ENCODE results near the gene ABHD17A.

The ABHD17A gene

DNA sequence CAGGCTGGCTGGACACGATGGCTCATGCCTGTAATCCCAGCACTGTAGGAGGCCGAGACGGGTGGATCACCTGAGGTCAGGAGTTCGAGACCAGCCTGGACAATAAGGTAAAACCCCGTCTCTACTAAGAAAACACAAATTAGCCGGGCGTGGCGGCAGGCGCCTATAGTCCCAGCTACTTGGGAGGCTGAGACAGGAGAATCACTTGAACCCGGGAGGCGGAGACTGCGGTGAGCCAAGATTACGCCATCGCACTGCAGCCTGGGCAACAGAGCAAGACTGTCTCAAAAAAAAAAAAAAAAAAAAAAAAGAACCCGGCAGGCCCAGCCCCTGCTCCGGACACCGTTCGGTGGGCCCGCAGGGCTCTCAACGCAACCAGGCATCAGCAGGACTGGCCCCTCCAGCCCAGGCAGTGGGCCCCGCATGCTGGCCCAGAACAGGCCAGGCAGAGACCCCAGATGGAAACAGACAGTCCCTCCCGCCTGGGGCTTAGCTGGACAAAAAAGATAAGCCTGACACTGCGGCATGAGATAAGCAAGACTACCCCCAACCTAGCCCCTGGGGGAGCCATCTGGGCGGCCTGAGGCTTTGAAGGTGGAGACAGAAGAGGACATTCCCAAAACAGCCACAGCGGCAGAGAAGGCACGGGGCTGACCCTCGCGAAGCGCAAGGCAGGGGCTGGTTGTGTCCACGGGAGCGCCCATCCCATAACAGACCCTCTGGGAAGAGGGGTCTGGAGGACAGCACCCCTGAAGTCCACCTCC is 48.7 kb downstream of the ABHD17A start:
- no peak for DNase-seq

DNA sequence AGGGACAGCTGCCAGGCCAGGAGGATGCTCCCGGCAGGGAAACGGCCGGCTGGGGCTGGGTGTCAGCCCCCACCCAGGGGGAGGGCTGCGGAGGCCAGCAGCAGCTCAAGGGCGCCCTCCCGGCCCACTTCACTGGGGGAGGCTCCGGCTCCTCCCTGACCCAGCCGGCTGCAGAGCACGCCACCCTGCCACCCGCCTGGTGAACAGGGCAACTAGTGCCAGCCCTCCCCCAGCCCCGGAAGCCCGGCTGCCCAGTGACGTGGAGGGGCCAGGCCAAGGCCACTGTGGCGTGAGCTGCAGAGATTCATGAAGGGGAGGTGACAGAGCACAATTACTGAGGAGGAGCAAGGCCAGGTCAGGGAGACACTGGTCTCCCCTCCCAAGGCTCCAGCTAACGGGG is 51.8 kb downstream of the ABHD17A start:
- no peak for DNase-seq

DNA sequence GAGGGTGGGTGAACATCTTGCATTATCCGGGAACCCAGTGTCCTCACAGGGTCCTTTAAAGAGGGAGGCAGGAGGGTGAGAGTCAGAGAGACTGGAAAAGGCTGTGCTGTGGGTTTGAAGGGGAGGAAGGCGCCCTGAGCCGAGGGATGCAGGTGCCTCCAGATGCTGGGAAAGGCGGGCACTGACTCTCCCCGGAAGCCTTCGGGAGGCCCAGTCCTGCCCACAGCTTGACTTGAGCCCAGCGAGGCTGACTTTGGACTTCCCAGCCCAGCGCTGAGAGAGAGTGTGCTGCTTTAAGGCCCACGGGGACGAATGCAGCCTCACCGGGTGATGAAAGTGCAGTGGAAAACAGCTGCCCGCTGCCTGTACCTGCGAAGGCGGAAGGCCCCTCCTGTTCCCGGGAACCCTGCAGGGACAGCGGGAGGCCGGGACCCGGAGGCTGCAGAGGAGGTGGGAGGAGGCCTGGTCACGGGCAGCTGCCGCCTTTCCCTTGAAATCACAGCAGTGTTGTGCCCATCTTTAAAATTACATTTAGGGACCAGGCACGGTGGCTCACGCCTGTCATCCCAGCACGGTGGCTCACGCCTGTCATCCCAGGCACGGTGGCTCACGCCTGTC is 53.1 kb downstream of the ABHD17A start:
- DNase-seq: no peak

DNA sequence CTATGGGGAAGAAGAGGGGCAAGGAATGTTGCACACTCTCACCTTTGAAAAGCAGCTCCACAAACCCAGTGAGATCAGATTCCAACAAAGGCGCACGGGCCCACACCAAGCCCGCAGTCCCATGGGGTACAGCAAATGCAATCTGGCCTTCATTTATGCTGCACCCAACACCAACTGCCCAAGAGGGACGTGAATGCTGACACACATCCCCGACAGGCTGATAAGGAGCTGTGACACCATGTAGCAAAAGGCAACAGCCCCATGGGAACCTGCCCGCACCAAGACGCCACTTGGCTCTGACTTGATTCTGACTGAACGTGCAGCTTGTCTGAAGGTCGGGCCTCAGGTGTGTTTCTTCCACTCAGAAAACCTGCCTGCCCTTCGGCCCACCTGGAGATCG is 54.3 kb downstream of the ABHD17A start:
- no peak for DNase-seq

DNA sequence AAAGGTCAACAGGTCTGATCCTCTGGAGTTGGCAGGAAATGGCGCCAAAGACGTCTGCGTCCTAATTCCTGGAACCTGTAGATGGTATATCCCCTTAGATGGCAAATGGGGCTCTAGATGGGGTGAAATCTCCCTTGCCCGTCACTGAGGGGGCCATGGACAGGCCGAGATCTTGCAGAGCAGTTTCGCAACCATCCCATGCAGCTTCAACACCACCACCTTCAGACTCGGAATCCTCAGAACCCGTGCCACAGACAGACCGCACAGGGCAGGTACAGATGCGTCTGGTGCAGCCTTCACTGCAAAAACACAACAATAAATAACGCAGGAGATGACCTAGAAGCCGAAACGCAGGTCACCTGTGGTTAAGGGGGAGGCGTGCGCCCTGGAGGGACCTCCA is 54.7 kb downstream of the ABHD17A start:
- DNase-seq: no peak

- DNase-seq: no peak
Measured at GRCh38 chr19:1829958-1830357, 55.3 kb downstream of the ABHD17A start.

DNA sequence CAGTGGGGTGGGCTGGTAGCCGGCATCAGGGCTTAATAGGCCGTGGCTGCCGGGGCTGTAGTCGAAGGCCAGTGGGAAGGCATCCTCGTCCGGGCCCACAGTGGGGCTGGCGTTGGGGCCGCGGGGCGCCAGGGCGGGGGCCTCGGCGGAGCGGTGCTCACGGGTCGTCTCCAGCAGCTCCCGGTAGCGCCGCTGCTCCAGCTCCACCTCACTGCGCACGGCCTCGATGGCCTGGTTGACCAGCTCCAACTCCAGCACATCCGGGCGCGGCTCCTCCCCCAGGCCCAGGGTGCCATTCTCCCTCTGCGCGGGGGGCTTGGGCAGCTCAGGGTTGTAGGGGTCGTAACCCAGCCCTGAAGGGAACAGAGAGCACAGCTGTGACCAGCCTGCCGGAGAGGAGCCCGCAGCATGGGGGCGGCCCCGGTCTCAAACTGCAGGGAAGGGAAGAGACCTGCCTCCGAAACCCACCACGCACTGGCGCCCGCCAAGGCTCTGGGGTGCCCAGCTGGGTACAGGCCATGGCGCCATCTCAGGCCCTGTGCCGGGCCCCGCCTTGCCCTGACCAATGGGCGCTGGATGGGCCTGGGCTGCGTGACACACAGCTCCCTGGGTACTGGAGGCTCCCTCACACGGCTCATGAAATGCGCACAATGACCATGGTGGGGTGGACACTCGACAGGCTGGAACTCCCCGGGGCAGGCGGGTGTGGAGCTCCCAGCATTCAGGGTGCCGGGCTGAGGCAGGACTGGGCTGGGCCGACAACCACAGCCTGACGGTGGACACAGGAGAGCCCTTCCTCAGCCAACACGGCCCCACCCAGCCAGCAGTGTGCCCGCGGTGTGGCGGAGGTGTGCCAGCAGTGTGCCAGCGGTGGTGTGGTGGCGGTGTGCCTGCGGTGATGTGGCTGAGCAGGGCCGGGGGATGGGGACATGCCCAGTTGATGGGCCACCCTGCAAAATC is 56.7 kb downstream of the ABHD17A start:
- no peak for DNase-seq

DNA sequence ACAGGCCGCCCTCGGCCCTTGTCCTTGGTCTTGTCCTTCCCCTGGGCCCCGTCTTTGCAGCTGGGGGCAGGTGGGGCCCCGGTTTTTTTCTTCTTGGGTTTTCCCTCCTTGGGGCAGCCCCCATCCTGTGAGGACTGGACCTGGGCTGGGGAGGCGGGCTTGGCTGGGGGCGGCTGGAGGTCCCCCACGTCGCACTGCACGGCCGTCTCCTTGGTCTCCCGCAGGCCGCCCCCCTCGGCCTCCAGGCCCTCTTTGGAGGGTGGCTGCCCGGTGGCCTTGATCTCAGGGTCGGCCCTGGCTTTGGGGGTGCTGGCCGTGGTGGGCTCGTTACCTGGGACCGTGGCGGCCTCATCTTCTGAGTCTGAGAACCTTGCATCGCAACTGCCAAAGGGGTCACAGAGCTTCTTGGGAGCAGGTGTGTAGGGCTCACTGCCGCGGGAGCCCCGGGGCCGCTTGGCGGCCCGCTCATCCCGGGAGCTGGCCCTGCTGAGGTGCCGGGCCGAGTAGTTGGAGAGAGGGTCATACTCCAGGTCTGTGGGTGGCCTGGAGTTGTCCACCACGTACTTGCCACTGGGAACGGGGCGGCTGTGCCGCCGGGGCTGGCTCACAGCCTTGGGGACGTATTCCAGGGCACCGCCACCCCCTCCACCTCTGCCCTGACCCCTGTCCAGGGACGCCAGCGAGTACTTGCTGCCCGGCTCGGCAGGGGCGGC is 57.6 kb downstream of the ABHD17A start:
- DNase-seq: no peak
